ENCODE data around the gene NAIF1.

Gene NAIF1

GRCh38 chr9:128102196-128102595 is 35.1 kb upstream of the NAIF1 start:
- DNase-seq (ENCODE audit: low read depth) = no peak

GRCh38 chr9:128101690-128102089 is 34.6 kb upstream of the NAIF1 start:
- DNase-seq (ENCODE audit: low read depth) = no peak

DNA sequence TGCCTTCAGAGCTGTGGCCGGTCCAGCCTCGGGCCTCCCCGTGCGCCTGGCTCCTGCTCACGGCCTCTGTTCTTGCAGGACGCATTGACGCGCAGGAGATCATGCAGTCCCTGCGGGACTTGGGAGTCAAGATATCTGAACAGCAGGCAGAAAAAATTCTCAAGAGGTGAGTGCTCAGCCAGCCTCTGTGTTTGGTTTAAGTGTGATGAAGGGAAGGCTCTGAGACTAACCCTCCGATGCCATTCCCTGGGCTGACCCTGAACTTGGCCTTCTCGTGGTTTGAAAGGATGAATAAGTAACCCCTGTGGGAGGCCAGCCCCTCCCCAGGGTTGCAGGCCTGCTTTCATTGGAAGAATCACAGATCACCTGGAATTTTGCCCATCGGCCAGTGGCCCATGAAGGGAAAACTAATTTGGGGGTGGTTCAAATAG is 34.1 kb upstream of the NAIF1 start:
- DNase-seq (ENCODE audit: low read depth) = no peak

DNA sequence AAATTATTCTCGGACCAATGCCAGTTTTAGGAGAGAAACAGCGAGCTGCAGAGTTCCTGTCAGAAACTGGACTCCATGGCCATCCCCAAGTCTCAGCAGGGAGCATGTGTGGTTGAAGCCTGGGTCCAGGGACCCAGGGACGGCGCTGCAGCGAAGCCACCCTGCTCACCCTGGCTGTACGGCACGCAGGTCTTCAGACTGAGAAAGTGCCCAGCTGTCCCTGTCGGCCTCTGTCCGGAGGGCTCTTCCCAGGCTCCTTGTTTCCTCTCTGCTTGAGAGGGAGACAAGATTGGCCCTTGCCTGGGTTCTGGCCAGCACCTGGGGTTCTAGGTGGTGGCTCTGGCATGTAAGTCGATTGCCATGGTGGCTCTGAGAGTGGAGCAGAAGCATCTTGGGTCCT is 33.5 kb upstream of the NAIF1 start:
- no peak for DNase-seq (ENCODE audit: low read depth)

GRCh38 chr9:128099932-128100491 is 32.9 kb upstream of the NAIF1 start:
- DNase-seq (ENCODE audit: low read depth) = no peak

DNA sequence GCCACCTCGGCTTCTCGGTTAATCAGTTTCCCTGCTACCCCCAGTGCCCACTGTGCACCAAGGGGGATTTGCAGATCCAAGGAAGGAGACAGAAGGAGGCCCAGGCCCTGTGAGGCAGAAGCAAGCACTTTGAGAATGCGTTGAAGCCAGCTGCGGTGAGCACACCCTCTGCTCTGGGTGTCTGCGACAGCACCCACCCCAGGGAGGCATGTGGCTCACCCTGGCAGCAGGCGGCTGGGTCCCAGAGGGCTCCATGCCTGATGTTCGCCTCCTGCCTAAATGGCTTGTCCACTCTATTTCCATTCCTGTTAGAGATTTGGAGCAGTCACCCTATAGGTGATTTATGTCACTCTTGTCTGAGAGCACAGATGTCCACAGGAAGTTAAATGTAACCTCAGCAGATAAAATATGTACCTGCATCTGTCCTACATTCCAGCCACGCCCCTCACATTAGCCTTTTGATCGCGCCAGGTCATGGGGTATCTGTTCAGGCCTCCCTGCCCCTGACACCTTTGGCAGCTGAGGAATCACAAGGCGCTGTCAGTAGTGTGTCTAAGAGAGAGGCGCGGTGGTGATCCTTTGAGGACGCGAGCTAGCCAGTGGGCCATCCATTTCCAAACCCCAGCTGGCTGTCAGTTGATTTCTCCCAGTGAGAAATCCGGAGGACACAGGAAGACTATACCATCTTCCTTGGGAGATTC is 32.3 kb upstream of the NAIF1 start:
- no peak for DNase-seq (ENCODE audit: low read depth)

- DNase-seq (ENCODE audit: low read depth) = peak; percentile 88
These were observed 31.4 kb upstream of the NAIF1 start for GRCh38 chr9:128098297-128099230.

DNA sequence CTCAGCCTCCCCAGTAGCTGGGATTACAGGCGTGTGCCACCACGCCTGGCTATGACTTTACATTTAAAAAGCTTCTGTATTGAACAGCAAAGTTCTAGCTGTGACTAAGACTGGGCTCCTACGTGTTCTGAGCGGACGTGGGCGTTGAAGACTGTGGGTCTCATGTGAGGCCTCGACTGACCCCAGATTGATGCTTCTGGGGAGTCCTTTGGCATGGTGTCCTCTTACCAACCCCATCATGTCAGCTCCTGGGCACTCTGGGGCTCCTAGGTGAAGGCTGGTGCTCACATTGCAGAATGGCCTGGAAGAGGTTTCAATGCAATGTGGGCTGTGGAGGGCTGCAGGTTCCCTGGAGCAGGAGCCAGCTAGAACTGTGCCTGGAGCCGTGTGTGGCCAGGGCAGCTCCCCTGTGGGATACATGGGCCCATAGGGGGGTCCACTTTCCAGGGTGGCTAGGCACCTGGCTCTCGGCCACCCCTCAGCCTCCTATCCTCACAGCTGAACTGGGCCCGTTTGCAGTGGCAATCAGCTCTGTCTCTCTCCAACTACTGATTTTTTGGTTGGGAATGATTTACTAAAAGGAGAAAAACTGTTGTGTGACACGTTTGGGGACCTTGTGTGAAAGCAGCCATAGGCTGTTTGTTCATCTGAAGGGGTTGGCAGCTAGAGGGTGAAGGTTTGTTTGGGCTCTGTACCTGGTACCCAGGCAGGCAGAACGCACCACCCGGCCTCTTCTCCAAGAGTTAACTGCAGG is 30.6 kb upstream of the NAIF1 start:
- no peak for DNase-seq (ENCODE audit: low read depth)

DNA sequence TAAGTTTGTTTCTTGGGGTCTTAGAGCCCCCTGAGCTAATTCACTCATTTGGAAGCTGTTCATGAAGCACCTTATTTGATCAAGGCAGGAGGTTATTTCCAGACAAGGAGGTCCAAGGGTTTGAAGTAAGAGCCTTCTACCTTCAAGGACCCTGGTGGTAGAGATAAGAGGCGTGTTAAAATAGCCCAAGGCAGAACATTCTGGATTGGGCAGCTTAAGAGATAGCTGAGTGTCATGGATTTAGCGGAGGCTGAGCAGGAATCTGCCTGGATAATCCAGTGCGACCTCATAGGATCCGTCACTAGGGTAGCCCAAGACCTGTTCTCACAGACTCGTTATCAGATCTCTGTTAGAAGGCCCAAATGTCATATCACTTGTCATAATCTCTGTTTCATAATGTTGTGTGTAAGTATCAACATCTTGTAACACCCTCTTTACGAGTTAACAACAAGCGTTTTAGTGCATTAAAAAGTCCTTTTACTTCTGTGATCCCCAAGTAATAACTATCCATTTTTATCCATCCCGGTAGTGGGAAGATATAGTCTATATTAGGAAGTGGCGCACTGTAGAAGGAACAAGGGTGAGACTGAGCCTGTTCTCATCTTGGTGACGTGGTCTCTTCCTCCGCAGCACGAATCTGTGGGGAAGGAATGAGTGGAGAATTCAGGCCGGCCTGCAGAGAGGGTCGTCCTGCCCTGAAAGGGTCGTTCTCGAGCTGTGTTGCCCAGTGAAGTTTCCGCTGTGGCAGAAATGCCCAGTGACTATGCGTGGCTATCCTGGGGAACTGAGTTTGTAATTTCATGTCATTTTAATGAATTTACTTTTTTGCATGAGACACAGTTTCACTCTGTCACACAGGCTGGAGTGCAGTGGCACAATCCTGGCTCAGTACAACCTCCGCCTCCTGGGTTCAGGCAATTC is 29.8 kb upstream of the NAIF1 start:
- DNase-seq (ENCODE audit: low read depth) = no peak

- DNase-seq (ENCODE audit: low read depth) = no peak
These were observed 27.9 kb upstream of the NAIF1 start for GRCh38 chr9:128094950-128095544.

- peak; percentile 92 for DNase-seq (ENCODE audit: low read depth)
These were observed 27.2 kb upstream of the NAIF1 start for GRCh38 chr9:128094166-128094949.

- no peak for DNase-seq (ENCODE audit: low read depth)
These were observed 25.9 kb upstream of the NAIF1 start for GRCh38 chr9:128093011-128093410.

GRCh38 chr9:128092199-128092977 is 25.3 kb upstream of the NAIF1 start:
- DNase-seq (ENCODE audit: low read depth) = no peak

DNA sequence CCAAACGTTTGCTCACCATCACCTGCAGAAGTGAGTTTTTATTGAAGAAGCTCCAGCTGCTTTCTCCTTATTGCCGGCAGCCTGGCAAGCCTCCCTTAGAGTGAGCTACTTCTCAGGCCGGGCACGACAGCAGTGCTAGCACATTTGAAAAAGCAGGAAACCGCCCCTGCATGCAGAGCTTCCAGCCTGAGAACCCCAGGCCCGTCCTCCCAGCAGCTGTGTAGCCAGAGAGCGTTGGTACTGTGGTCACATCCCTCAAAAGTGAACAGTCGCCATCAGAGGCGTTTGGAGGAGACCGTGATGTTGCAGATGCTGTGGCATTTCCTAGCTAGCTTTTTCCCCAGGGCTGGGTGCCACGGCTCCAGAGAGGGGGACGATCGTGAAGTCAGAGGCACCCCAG is 24.5 kb upstream of the NAIF1 start:
- DNase-seq (ENCODE audit: low read depth) = no peak

DNA sequence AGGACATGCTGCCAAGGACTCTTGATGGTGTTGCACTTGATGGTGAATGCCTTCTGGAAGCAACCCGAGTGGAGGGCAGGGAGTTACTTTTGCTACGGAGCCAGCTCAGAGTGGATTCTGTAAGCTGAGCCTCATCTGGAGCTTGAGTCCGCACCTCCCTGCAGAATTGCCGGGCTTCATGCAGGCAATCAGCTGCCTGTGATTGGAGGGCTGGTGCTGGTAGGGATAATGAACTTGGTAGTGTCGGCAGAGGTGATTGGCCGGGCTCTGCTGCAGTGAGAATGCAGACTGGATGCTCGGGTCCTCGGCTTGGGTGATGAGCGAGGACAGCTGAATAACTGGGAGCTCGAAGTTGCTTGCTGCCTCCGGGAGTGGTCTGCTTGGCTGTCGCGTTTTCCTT is 24.0 kb upstream of the NAIF1 start:
- DNase-seq (ENCODE audit: low read depth) = no peak

DNA sequence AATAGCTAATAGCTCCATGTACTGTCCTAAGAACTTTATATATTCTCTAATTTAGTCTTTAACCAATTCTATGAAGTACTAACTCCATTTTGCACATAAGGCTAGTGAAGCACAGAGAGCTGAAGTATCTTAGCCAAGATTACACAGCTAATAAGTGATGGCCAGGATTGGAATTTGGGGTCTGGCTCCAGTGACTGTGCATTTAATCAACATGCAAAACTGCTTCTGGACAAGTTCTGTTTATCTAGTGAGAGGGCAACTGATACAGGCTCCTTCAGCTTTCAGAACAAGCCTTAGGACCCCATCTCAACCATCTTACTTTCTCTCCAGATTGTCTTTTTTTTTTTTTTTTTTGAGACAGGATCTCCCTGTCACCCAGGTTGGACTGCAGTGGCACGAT is 22.2 kb upstream of the NAIF1 start:
- no peak for DNase-seq (ENCODE audit: low read depth)

DNA sequence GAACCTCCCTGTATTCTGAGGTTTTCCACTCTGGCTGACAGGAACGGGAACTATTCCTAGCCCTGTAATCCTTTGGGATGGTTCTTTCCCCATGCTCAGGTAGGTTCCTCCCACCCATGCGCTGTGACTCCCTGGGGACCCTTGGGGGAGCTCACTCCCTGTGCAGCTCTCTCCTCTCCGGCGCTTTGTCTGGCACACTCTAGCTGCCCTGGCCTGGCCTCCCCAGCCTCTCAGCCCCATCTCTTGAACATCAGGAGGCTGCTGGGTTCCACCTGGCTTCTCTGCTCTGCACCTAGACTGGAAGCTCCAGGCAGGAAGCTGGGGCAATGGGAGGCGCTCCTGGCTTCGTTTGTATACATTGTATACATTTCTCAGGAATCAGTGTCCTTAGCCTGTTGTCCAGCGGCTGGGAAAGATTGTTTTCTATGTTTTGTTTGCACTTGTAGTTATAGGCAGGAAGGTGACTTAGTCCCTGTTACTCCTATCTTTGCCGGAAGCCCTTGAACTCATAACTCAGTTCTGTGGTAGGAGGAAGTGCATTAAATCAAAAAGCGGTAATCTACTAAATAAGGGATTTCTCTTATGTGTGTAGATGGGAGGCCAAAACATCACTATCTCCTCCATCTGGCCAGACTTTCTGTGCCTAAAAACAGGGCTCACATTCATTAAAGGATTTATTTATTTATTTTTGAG is 21.3 kb upstream of the NAIF1 start:
- no peak for DNase-seq (ENCODE audit: low read depth)

- no peak for DNase-seq (ENCODE audit: low read depth)
These were observed 20.1 kb upstream of the NAIF1 start for GRCh38 chr9:128087262-128087661.

DNA sequence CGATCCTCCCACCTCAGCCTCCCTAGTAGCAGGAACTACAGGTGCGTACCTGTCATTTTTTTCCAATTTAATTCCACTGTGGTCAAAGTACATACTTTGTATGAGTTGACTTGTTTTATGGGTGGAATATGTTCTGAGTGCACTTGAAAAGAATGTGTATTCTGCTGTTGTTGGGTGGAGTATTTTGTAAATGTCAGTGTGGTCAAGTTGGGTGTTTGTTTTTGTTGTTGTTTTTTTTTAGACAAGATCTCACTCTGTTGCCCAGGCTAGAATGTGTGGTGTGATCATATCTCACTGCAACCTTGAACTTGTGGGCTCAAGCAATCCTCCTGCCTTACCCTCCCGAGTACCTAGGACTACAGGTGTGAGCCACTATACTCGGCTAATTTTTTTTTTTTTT is 18.8 kb upstream of the NAIF1 start:
- no peak for DNase-seq (ENCODE audit: low read depth)

Measured in HS-5 (cell line).